ENCODE data around the gene SERPINH1. TPM values are rescaled to one million over a fixed set of nuclear protein-coding genes. Genes with fewer than 3 reads are reported as not detected.
A peak's percentile ranks its signal among the peaks of the same experiment; 100 is the strongest.

Gene SERPINH1
- total and polyA plus RNA-seq, 2 of the 13 experiments (the other 11 are each of a cell fraction or from before 2014, with no cell fraction given), result 83.6 to 83.8 TPM

DNA sequence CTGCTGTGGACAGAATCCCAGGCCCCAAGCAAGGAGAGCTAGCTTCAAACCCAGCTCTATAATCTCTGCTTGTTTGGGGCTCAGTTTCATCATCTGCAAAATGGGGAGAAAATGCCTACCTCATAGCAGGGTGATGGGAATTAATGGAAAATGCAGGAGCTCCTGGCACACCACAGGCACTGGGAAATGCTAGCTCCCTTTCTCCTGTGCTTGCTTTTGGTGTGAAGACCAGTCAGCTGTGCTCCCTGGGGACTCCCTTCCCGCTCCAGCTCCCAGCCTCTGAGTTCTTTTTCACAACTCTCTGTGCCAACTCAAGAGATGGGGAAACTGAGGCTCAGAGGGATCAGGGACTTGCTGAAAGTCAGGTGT lies 8.2 kb upstream of the SERPINH1 start (continued):
- TF ChIP-seq DPF2 (CRISPR knock-in tag; IDR thresholded peaks at IDR 0.05; ENCODE audit: borderline replicate concordance, low read depth) (no peak), HHEX (CRISPR knock-in tag; IDR thresholded peaks at IDR 0.05) (no peak), ZNF335 (CRISPR knock-in tag; IDR thresholded peaks at IDR 0.05) (no peak), EHMT2 (IDR thresholded peaks at IDR 0.05; ENCODE audit: borderline replicate concordance, low read depth, low read length) (no peak)

DNA sequence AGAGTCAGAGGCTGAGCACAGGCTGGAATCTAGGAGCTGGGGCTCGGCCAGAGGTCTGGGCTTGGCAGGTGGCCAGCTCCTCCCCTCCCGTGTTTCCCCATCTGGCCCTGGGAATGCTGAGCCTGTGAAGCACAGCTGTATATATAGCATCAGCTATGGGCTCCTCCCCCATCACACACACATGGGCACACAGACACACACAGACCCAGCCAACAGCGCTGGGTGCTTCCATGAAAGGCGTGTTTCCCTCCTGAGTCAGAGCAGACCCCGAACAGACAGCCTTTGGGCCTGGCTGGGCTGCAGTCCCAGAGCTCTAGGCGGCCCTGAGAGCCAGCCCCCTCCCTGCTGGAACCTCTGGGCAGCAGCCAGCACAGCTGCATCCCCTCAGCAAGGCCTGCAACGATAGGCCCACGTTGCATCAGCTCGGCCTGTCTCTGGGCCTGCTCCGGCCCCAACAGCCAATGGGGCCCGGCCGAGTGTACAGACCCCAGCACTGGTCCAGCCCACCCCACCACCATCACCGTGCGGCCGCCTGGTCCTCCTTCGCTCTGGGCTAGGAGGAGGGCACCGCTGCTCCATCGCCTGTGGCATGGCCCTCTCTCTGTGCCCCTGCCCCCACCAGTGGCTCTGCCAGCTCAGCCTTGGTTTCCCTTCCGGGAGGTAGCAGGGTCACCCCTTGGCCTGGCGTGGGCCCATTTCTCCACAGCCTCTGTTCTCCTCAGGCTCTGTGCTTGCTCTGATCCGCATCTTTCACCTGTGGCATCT lies 7.6 kb upstream of the SERPINH1 start:
- no peak overlapping the region for H3K9ac ChIP-seq (ENCODE audit: insufficient read depth, low read depth, low read length)
- in situ Hi-C loops (cut with HindIII; ENCODE audit: extremely low pct_ligation_motif_present, low pct_unique_long_range_greater_than_20kb) (no loop called here), intact Hi-C loops (cut with micrococcal nuclease; ENCODE audit: unreplicated experiment) (no loop called here)
- H3K4me3 ChIP-seq (replicated peaks in 1 of 3; ENCODE audit: insufficient read depth in 1 of 3, low read depth in 2 of 3, low read length in 3 of 3), result peak overlapping the region in 1 of 3 experiments; percentile 17; a peak in 1 of 6 replicates
- peak overlapping the region; percentile 49 for H3K4me2 ChIP-seq (ENCODE audit: low read depth, low read length)
- peak; percentile 73 for DNase-seq (ENCODE audit: low spot score)
- POLR2A ChIA-PET, result interaction anchor here (1.2 to 2.9 kb wide), 4 partner anchors 8 to 36 kb away, joined by 3 to 31 read pairs (median 12); partner anchors contain the start of gene SERPINH1
- H3K27me3 ChIP-seq (ENCODE audit: control insufficient read depth in 1 of 2, insufficient read depth in 2 of 2, low read length in 2 of 2), result no peaks in the 10 kb centered on the region; a peak in 1 of 5 replicates
- BruUV-seq (replicated peaks), result no TSS peak
- H3K79me2 ChIP-seq (ENCODE audit: insufficient read depth, low read length), result no peaks in the 10 kb centered on the region
- ATAC-seq, result peak; percentile 79
- CTCF ChIA-PET (ENCODE audit: low intra/inter-chr PET ratio, low total read pairs), result no interaction called here
- no peaks in the 10 kb centered on the region for H3K9me3 ChIP-seq (ENCODE audit: low read length)
- WGBS (ENCODE audit: low lambda C conversion rate), result 48% methylated on average over 10 of the region's 21 CpGs
- H4K20me1 ChIP-seq (ENCODE audit: insufficient read depth, low read length), result no peaks in the 10 kb centered on the region
- no peak overlapping the region for H2AFZ ChIP-seq (ENCODE audit: low read length)
- no peak overlapping the region for H3K27ac ChIP-seq (ENCODE audit: extremely low read length, insufficient read depth, low read length)
- peaks cover 39% of the 10 kb centered on the region for H3K4me1 ChIP-seq (ENCODE audit: insufficient read depth, low read length)
- FAIRE-seq, result no peak
- H3K36me3 ChIP-seq (replicated peaks in 1 of 2; ENCODE audit: control insufficient read depth in 1 of 2, insufficient read depth in 2 of 2, low read length in 2 of 2), result no peaks in the 10 kb centered on the region
- TF ChIP-seq KLF6 (CRISPR knock-in tag; IDR thresholded peaks at IDR 0.05) (0 out of 2 replicates have a peak, but pooled peaks have one; percentile 23), ATF4 (CRISPR knock-in tag; IDR thresholded peaks at IDR 0.05) (peak in 1 of 2 experiments; percentile 100; a peak in 2 of 4 replicates), MLLT10 (CRISPR knock-in tag; IDR thresholded peaks at IDR 0.05) (no peak), JUNB (CRISPR knock-in tag; IDR thresholded peaks at IDR 0.05; ENCODE audit: borderline replicate concordance) (no peak), SALL1 (CRISPR knock-in tag; IDR thresholded peaks at IDR 0.05) (peak; percentile 23; the same call in 1 of the 2 replicates), HES4 (CRISPR knock-in tag; IDR thresholded peaks at IDR 0.05; ENCODE audit: borderline replicate concordance) (no peak), HMGXB3 (CRISPR knock-in tag; IDR thresholded peaks at IDR 0.05; ENCODE audit: borderline replicate concordance) (0 out of 2 replicates have a peak, but pooled peaks have one; percentile 34), ATF1 (CRISPR knock-in tag; IDR thresholded peaks at IDR 0.05) (no peak), SALL2 (CRISPR knock-in tag; IDR thresholded peaks at IDR 0.05) (peak; percentile 77; the same call in 1 of the 2 replicates), ZFY (CRISPR knock-in tag; IDR thresholded peaks at IDR 0.05) (peak; percentile 54; the same call in 1 of the 2 replicates), ZNF33A (CRISPR knock-in tag; IDR thresholded peaks at IDR 0.05; ENCODE audit: borderline replicate concordance) (no peak), RXRB (CRISPR knock-in tag; IDR thresholded peaks at IDR 0.05; ENCODE audit: borderline replicate concordance) (no peak)

Measured in HepG2 (cell line).